Tibial artery (tissue), 4 donors: ENCODE measurements around the gene AFF4.

Experiments used
- DNase-seq, 2 donors: peaks; one replicate each; pipeline ENCODE4 v3.0.0-alpha.2; 2019
- H3K27ac ChIP-seq, 2 donors: fragments of 200-600 bp; sonication (generic) in 1 of 2; 1 replicate in 1 of 2; 2 replicates in 1 of 2; pipeline ENCODE4 v1.5.1; 2018 to 2019; ENCODE audit warnings: mild to moderate bottlenecking in 1 of 2
- H3K27me3 ChIP-seq, 2 donors: fragments of 200-600 bp; sonication (generic) in 1 of 2; one replicate each; pipeline versions ENCODE4 v1.5.1 to v1.6.0; 2016 to 2019
- H3K36me3 ChIP-seq, 3 donors: fragments of 200-600 bp; sonication (generic) in 2 of 3; one replicate each; pipeline ENCODE4 v1.5.1; 2016 to 2019; ENCODE audit warnings: mild to moderate bottlenecking in 2 of 3
- H3K4me1 ChIP-seq, 4 donors: fragments of 200-600 bp; sonication (generic) in 2 of 4; 1 replicate in 3 of 4; 2 replicates in 1 of 4; pipeline ENCODE4 v1.5.1; 2016 to 2019
- H3K4me3 ChIP-seq, 2 donors: fragments of 200-600 bp; sonication (generic) in 1 of 2; 1 replicate in 1 of 2; 2 replicates in 1 of 2; pipeline ENCODE4 v1.5.1; 2018 to 2019; ENCODE audit warnings: mild to moderate bottlenecking in 2 of 2
- H3K9me3 ChIP-seq, 3 donors: fragments of 200-600 bp; sonication (generic) in 1 of 3; one replicate each; pipeline ENCODE4 v1.5.1; 2016 to 2019
- CTCF ChIP-seq, 2 experiments: fragments of 200-600 bp in 1 of 2; fragments of 450-650 bp in 1 of 2; IDR thresholded peaks; one replicate each; pipeline ENCODE4 v1.5.1; 2017 to 2019; ENCODE audit warnings: antibody characterized with exemption in 2 of 2, mild to moderate bottlenecking in 1 of 2, moderate library complexity in 1 of 2
- intact Hi-C: fragments of 100-400 bp; cut with DNase I; formaldehyde crosslinking; loops from one replicate; pipeline ENCODE4 v1.15.0; 2023; ENCODE audit warnings: low total_unique reads

AFF4 gene

DNA sequence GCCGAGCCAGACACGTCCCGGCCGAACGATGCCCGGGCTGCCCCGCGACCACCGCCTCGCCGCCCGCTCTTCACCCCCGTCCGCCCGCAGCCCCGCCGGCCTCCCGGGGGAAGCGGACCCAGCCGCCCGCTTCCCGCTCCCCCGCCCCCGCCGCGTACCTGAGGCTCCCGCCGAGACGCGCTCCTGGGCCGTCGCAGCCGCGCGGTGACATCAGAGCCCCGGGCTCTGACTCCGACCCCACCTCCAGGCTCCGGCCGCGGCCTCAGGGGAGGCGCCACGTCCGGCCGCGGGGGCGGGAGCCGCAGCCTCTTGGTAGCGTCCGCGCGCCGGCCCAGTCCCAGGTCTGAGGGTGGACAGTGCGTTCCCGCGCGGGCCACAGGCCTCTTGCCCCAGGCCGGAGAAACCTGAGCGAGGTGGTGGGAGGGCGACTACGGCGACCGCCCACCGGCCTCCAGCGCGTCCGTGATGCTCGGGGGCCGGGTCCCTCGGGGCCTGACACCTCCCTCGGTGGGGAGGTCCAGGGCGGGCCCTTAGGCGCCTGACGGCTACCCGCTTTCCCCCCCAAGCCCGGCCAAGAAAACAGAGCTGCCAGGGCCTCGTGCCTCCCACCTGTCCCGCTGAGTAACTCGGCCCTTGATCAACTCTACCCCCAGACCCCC lies 132.9 kb downstream of the AFF4 start, which contains the start of gene SHROOM1:
SHROOM1 (minus strand) TSS at position 212 of the 659 bp plus-strand sequence. CDS start 4,507 bp downstream, outside the sequence.
- Histone ChIP-seq H3K9me3 (no peaks in the 10 kb centered on the region), H3K4me1 (peaks cover 0 to 19% (median 13%) of the 10 kb centered on the region in 4 donors), H3K36me3 (peaks cover 0 to 3% (median 0%) of the 10 kb centered on the region in 3 donors), H3K27me3 (peaks cover 0 to 7% of the 10 kb centered on the region in 2 donors), H3K27ac (peak within 1 kb of the TSS; percentile 42 to 51), H3K4me3 (peak within 1 kb of the TSS; percentile 67 to 75)
- no peak for TF ChIP-seq CTCF (IDR thresholded peaks at IDR 0.05)
- intact Hi-C loops: no loop called here
- DNase-seq: peak in 1 of 2 donors; percentile 78

GRCh38 chr5:132829742-132830435 lies 133.5 kb downstream of the AFF4 start:
- H3K4me1 ChIP-seq: peaks cover 0 to 21% (median 13%) of the 10 kb centered on the region in 4 donors
- peak overlapping the region; percentile 67 to 75 for H3K4me3 ChIP-seq
- DNase-seq: peak; percentile 63 to 82
- intact Hi-C loops: no loop called here
- H3K27ac ChIP-seq: peak overlapping the region; percentile 42 to 51
- H3K27me3 ChIP-seq: peaks cover 0 to 7% of the 10 kb centered on the region in 2 donors
- peaks cover 0 to 9% (median 0%) of the 10 kb centered on the region in 3 donors for H3K36me3 ChIP-seq
- H3K9me3 ChIP-seq: no peaks in the 10 kb centered on the region
- peak; percentile 71 to 93 for TF ChIP-seq CTCF (IDR thresholded peaks at IDR 0.05)

DNA sequence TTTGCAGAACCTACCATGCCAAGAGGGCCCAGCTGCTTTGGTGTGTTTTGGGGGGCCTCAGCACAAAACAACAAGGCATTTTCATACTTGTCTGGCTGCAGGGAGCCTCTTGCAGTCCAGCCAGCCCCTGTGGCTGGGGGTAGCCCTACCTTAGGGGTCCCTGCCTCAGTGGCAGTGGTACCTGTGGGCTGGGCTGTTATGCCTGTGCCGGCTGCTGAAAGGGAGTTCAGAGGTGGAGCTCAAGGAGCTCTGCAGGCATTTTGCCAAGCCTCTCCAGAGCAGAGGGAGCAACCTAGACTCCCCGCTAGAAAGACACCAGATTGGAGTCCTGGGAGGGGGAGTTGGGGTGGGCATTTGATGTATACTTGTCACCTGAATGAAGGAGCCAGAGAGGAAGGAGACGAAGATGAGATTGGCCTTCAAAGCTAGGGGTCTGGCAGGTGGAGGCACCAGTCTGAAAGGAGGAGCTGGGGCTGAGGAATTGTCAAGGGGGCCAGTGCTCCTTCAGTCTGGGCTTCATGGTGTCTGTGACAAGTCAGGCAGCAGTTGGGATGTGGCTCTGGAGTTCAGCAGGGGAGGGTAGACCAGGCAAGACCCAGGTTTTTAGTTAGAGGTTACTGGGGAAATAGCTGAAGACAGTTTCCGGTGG lies 134.5 kb downstream of the AFF4 start:
- peaks cover 0 to 9% (median 0%) of the 10 kb centered on the region in 3 donors for H3K36me3 ChIP-seq
- DNase-seq: no peak
- H3K27ac ChIP-seq: no peak overlapping the region
- no peaks in the 10 kb centered on the region for H3K9me3 ChIP-seq
- peaks cover 0 to 21% (median 13%) of the 10 kb centered on the region in 4 donors for H3K4me1 ChIP-seq
- no peak for TF ChIP-seq CTCF (IDR thresholded peaks at IDR 0.05)
- intact Hi-C loops: no loop called here
- peak overlapping the region in 1 of 2 donors; percentile 75 for H3K4me3 ChIP-seq
- H3K27me3 ChIP-seq: peaks cover 0 to 7% of the 10 kb centered on the region in 2 donors

GRCh38 chr5:132827943-132828673 lies 135.3 kb downstream of the AFF4 start:
- no peak overlapping the region for H3K27ac ChIP-seq
- peaks cover 0 to 7% of the 10 kb centered on the region in 2 donors for H3K27me3 ChIP-seq
- no peak for DNase-seq
- intact Hi-C loops: no loop called here
- no peaks in the 10 kb centered on the region for H3K9me3 ChIP-seq
- no peak for TF ChIP-seq CTCF (IDR thresholded peaks at IDR 0.05)
- no peak overlapping the region for H3K4me3 ChIP-seq
- H3K4me1 ChIP-seq: peaks cover 0 to 25% (median 17%) of the 10 kb centered on the region in 4 donors
- peaks cover 0 to 9% (median 0%) of the 10 kb centered on the region in 3 donors for H3K36me3 ChIP-seq
